ENCODE measurements around the gene RAB40A. TPM values are rescaled to one million over a fixed set of nuclear protein-coding genes. Genes with fewer than 3 reads are reported as not detected.

RAB40A gene
- polyA plus RNA-seq, 1 donor from 2014 or later: not detected

GRCh38 chrX:103536071-103536470, 16.8 kb upstream of the RAB40A start:
- H3K27ac Mint-ChIP-seq: no peak overlapping the region
- H3K9me3 Mint-ChIP-seq: no peaks in the 10 kb centered on the region
- H3K4me3 Mint-ChIP-seq: no peak overlapping the region
- H3K36me3 Mint-ChIP-seq: no peaks in the 10 kb centered on the region
- H3K27me3 Mint-ChIP-seq: peaks cover 8% of the 10 kb centered on the region
- peaks cover 0 to 4% (median 3%) of the 10 kb centered on the region in 3 donors for H3K4me1 Mint-ChIP-seq

DNA sequence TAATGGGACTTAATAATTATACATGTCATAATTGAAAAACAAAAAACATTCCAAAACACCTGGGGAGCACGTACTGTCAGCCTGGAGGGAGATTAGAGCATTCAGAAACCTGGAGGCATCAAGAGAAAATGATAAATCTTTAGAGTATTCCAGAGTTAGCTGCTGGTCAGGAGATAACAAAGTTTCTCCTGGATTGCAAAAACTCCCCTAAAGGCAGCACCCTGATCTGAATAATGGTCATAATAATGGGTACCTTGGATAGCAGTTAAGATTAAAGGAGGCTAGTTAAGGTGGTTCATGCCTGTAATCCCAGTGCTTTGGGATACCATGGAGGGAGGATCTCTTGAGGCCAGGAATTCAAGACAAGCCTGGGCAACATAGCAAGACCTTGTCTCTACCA, 15.9 kb upstream of the RAB40A start:
- Mint-ChIP-seq H3K4me1 (peaks cover 0 to 4% (median 3%) of the 10 kb centered on the region in 3 donors), H3K27ac (no peak overlapping the region), H3K4me3 (no peak overlapping the region), H3K9me3 (no peaks in the 10 kb centered on the region), H3K27me3 (peaks cover 8% of the 10 kb centered on the region), H3K36me3 (no peaks in the 10 kb centered on the region)

- H3K9me3 Mint-ChIP-seq: no peaks in the 10 kb centered on the region
- H3K36me3 Mint-ChIP-seq: no peaks in the 10 kb centered on the region
- peak overlapping the region in 3 of 4 donors; percentile 39 to 88 (median 59) for H3K4me3 Mint-ChIP-seq
- peaks cover 0 to 4% (median 3%) of the 10 kb centered on the region in 3 donors for H3K4me1 Mint-ChIP-seq
- no peak overlapping the region for H3K27ac Mint-ChIP-seq
- peaks cover 8% of the 10 kb centered on the region for H3K27me3 Mint-ChIP-seq
Measured at GRCh38 chrX:103533511-103534216, 14.4 kb upstream of the RAB40A start.

GRCh38 chrX:103531002-103531401, 11.7 kb upstream of the RAB40A start:
- Mint-ChIP-seq H3K4me1 (peaks cover 0 to 6% (median 3%) of the 10 kb centered on the region in 3 donors), H3K27ac (no peak overlapping the region), H3K4me3 (no peak overlapping the region), H3K9me3 (no peaks in the 10 kb centered on the region), H3K27me3 (peaks cover 8% of the 10 kb centered on the region), H3K36me3 (no peaks in the 10 kb centered on the region)

DNA sequence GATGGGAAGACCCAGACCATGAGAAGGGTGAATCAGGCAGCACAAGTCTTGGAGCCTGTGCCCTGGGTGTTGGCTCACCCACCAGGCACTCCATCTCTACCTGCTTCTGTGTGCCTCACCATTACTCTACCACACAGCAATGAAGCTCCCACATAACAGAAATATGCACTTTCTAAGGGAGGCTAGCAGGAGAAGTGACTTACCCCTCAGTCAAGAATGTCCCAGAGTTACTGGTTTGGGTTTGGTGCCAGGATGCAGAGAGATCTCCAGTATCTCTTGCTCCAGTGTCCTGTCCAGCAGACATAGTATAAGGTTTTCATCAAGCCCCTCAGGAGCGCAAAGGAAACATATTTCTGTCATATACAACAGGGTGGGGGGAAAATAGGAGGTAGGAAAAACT, 11.3 kb upstream of the RAB40A start:
- no peak overlapping the region for H3K4me3 Mint-ChIP-seq
- no peak overlapping the region for H3K27ac Mint-ChIP-seq
- peaks cover 0 to 6% (median 3%) of the 10 kb centered on the region in 3 donors for H3K4me1 Mint-ChIP-seq
- H3K9me3 Mint-ChIP-seq: no peaks in the 10 kb centered on the region
- H3K27me3 Mint-ChIP-seq: peaks cover 8% of the 10 kb centered on the region
- H3K36me3 Mint-ChIP-seq: no peaks in the 10 kb centered on the region

- Mint-ChIP-seq H3K9me3 (no peaks in the 10 kb centered on the region), H3K4me3 (no peak overlapping the region), H3K4me1 (peaks cover 0 to 6% (median 3%) of the 10 kb centered on the region in 3 donors), H3K27ac (no peak overlapping the region), H3K27me3 (peaks cover 8% of the 10 kb centered on the region), H3K36me3 (no peaks in the 10 kb centered on the region)
Measured at GRCh38 chrX:103529550-103529949, 10.3 kb upstream of the RAB40A start.

- Mint-ChIP-seq H3K27ac (no peak overlapping the region), H3K4me1 (peaks cover 0 to 2% (median 0%) of the 10 kb centered on the region in 3 donors), H3K27me3 (peaks cover 3% of the 10 kb centered on the region)
Measured at GRCh38 chrX:103524747-103525146, 5.5 kb upstream of the RAB40A start.

GRCh38 chrX:103523605-103524004, 4.3 kb upstream of the RAB40A start:
- H3K4me1 Mint-ChIP-seq: peaks cover 0 to 2% (median 0%) of the 10 kb centered on the region in 3 donors
- H3K27ac Mint-ChIP-seq: no peak overlapping the region
- no peaks in the 10 kb centered on the region for H3K36me3 Mint-ChIP-seq
- peaks cover 3% of the 10 kb centered on the region for H3K27me3 Mint-ChIP-seq
- H3K9me3 Mint-ChIP-seq: no peaks in the 10 kb centered on the region
- H3K4me3 Mint-ChIP-seq: no peak overlapping the region

More at GRCh38 chrX:103524747-103525146, 5.5 kb upstream of the RAB40A start:
- H3K9me3 Mint-ChIP-seq: no peaks in the 10 kb centered on the region
- no peak overlapping the region for H3K4me3 Mint-ChIP-seq
- no peaks in the 10 kb centered on the region for H3K36me3 Mint-ChIP-seq

DNA sequence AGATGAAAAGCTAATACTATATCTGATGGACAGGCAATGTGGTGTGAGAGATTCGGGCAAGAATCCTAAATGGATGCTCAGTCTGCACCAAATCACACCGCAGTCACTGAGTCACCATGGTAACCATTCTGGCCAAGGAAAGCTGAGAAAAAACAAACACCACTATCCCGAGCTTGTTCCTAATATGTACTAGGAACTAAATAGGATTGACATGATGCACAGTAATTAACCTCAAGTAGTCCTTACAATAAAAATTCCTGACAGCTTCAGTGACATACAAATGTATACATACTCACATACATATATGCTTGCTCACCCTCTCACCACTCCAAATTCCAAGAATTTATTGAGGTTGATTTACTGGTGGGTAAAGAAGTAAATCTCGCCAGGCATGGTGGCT, 1.1 kb upstream of the RAB40A start:
- Mint-ChIP-seq H3K36me3 (no peaks in the 10 kb centered on the region), H3K9me3 (no peaks in the 10 kb centered on the region), H3K27ac (no peak overlapping the region), H3K4me1 (no peaks in the 10 kb centered on the region), H3K27me3 (peaks cover 3% of the 10 kb centered on the region), H3K4me3 (no peak overlapping the region)

- Mint-ChIP-seq H3K36me3 (no peaks in the 10 kb centered on the region), H3K9me3 (no peaks in the 10 kb centered on the region), H3K27ac (no peak overlapping the region), H3K4me1 (no peaks in the 10 kb centered on the region), H3K4me3 (no peak overlapping the region), H3K27me3 (peaks cover 3% of the 10 kb centered on the region)
Measured at GRCh38 chrX:103518571-103518970, 718 bp downstream of the RAB40A start.

GRCh38 chrX:103517246-103517645, 2.0 kb downstream of the RAB40A start:
- Mint-ChIP-seq H3K9me3 (no peaks in the 10 kb centered on the region), H3K27ac (no peak overlapping the region), H3K4me1 (no peaks in the 10 kb centered on the region), H3K27me3 (no peaks in the 10 kb centered on the region), H3K4me3 (no peak overlapping the region), H3K36me3 (no peaks in the 10 kb centered on the region)

DNA sequence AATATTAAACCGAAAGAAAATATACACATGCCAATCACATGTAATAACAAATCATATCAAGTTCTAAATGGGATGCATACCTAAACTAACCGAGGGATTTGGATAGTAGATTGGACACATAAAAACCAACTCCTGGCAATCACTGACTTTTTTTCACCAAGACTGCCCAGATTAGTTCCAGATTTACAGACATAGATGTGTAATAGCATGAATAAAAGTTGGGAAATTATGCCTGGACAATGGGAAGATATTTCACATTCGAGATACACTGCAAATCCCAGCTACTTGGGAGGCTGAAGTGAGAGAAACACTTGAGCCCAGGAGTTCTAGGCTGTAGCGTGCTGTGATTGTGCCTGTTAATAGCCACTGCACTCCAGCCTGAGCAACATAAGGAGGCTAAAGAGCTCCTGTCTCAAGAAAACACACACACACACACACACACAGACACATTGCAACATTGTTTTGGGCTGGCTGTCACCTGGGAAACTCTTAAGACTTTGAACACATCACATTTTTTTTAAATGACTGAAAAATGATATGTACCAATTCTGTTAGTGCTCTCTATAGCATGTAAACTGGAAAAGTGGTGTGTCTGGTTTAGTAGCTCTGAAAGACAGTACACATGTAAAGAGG, 5.7 kb downstream of the RAB40A start:
- H3K9me3 Mint-ChIP-seq: no peaks in the 10 kb centered on the region
- H3K4me3 Mint-ChIP-seq: no peak overlapping the region
- H3K27me3 Mint-ChIP-seq: no peaks in the 10 kb centered on the region
- peak overlapping the region in 1 of 3 donors; percentile 47 for H3K27ac Mint-ChIP-seq
- no peaks in the 10 kb centered on the region for H3K36me3 Mint-ChIP-seq
- no peaks in the 10 kb centered on the region for H3K4me1 Mint-ChIP-seq

- no peak overlapping the region for H3K27ac Mint-ChIP-seq
- H3K27me3 Mint-ChIP-seq: no peaks in the 10 kb centered on the region
- H3K36me3 Mint-ChIP-seq: no peaks in the 10 kb centered on the region
- no peaks in the 10 kb centered on the region for H3K4me1 Mint-ChIP-seq
- no peaks in the 10 kb centered on the region for H3K9me3 Mint-ChIP-seq
- H3K4me3 Mint-ChIP-seq: no peak overlapping the region
Measured at GRCh38 chrX:103513067-103513466, 6.2 kb downstream of the RAB40A start.

- H3K4me3 Mint-ChIP-seq: no peak overlapping the region
Measured at GRCh38 chrX:103510031-103510430, 9.3 kb downstream of the RAB40A start.

GRCh38 chrX:103503853-103504207, 15.5 kb downstream of the RAB40A start:
- Mint-ChIP-seq H3K27me3 (peaks cover 2% of the 10 kb centered on the region), H3K4me3 (no peak overlapping the region), H3K36me3 (no peaks in the 10 kb centered on the region), H3K4me1 (no peaks in the 10 kb centered on the region), H3K9me3 (no peaks in the 10 kb centered on the region), H3K27ac (peak overlapping the region in 2 of 3 donors; percentile 21 to 59)

More at GRCh38 chrX:103510031-103510430, 9.3 kb downstream of the RAB40A start:
- Mint-ChIP-seq H3K27ac (no peak overlapping the region), H3K9me3 (no peaks in the 10 kb centered on the region), H3K4me1 (no peaks in the 10 kb centered on the region), H3K36me3 (no peaks in the 10 kb centered on the region), H3K27me3 (peaks cover 2% of the 10 kb centered on the region)
